22Rv1 (cell line): ENCODE results near the gene CFAP74.

Experiments
- H3K27ac ChIP-seq: fragments of 450-650 bp; 2 replicates; pipeline ENCODE4 v1.5.1; 2017
- CTCF ChIP-seq: fragments of 450-650 bp; IDR thresholded peaks from 2 replicates; pipeline ENCODE4 v1.5.1; 2017; ENCODE audit warnings: mild to moderate bottlenecking
- ZFX ChIP-seq: fragments of 450-650 bp; IDR thresholded peaks from 2 replicates; pipeline ENCODE4 v1.6.1; 2017; ENCODE audit warnings: antibody characterized with exemption, borderline replicate concordance

CFAP74 gene

GRCh38 chr1:1914101-1914970, 89.2 kb downstream of the CFAP74 start:
- no peak overlapping the region for H3K27ac ChIP-seq
- no peak for TF ChIP-seq ZFX
- TF ChIP-seq CTCF, result no peak

- H3K27ac ChIP-seq, result no peak overlapping the region
- TF ChIP-seq CTCF (no peak), ZFX (no peak)
Measured at GRCh38 chr1:1911350-1912041, 92.1 kb downstream of the CFAP74 start.

GRCh38 chr1:1910651-1911331, 92.8 kb downstream of the CFAP74 start:
- no peak overlapping the region for H3K27ac ChIP-seq

GRCh38 chr1:1910033-1910465, 93.5 kb downstream of the CFAP74 start:
- peak overlapping the region; percentile 38; the same call in 1 of the 2 replicates for H3K27ac ChIP-seq
- TF ChIP-seq CTCF (no peak), ZFX (no peak)

More at GRCh38 chr1:1910651-1911331, 92.8 kb downstream of the CFAP74 start:
- no peak for TF ChIP-seq CTCF
- no peak for TF ChIP-seq ZFX

GRCh38 chr1:1908506-1908791, 95.1 kb downstream of the CFAP74 start:
- peak overlapping the region; percentile 38 for H3K27ac ChIP-seq

GRCh38 chr1:1907098-1907736, 96.4 kb downstream of the CFAP74 start:
- TF ChIP-seq CTCF (no peak), ZFX (no peak)
- H3K27ac ChIP-seq, result no peak overlapping the region

More at GRCh38 chr1:1908506-1908791, 95.1 kb downstream of the CFAP74 start:
- TF ChIP-seq ZFX (no peak), CTCF (no peak)
